Ramos (cell line): ENCODE results near the gene DGCR2.

Experiments
- in situ Hi-C: fragments of 300-500 bp; cut with MboI; formaldehyde crosslinking; loops from one replicate; pipeline ENCODE4 v1.14.3; 2022; ENCODE audit warnings: low sequenced_read_pairs; ENCODE audit not compliant: unreplicated experiment

DGCR2 gene

DNA sequence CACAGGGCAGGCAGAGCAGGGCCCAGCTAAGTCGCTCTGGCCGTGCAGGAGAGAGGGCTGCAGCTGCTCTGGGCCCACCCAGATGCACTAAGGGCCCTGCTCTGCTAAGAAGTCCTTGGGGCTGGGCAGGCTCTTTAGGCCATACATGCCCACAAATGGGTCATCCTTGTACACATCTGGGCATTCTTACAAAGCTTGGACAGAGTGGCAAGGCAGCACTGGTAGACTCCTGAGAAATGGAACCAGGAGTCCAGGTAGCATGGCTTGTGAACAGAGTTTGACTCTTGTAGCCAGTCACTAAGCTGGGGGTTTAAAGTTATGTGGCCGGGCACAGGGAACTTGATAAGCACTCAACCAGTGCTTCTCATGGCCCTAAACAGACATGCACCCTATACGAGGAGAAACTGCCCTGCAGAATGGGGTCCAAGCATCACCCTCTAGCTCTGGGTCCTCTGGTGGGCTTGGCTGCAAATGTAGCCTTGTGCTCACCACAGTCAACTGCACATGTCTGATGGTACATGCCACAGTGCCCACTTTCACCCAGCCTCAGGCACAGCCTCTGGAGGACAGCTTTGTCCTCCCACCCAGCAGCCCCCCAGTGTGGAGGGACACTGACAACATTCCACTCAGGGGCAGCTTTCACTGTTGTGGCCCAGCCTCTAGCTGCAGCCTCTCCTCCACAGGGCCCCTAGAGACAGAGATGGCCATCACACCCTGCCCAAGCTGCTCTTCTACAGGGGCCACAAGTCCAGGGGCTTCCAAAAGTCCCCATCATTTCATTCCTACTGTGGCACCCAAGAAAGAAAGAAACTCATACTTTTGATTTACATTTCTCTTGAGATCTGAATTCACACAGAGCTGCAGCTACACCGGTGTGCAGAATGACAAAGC lies 75.2 kb downstream of the DGCR2 start:
- in situ Hi-C loops: no loop called here

DNA sequence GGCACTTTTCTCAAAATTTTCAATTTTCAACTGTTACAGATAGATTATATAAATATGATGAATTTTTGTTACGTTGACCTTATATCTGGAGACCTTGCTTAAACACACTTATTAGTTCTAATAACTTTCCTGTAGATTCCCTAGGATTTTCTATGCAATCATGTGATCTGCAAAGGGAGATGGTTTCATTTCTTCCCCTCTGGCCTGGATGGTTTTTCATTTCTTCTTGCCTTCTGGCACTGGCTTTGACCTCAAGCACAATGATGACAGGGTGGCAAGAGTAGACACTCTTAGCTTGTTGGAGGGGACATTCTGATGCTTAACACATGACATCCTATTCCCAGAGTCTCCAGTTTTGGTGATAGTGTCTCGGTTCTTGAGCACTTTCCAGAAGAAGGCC lies 75.9 kb downstream of the DGCR2 start:
- in situ Hi-C loops: no loop called here

DNA sequence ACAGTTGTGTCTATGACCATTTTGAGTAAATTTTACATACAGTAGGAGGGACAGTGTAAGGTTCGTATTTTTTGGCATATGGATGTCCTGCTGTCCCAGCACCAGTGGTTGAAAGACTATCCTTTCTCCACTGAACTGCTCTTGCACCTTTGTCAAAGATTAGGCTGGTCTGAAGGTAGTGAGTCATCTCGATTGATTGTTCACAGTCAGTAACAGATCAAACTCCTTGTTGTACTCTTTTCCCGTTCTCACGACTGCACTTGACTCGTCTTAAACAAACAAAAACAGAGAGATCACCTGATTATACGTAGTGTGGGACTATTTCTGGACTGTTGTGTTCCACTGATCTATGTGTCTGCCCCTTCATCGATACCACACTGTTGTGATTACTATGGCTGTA lies 77.1 kb downstream of the DGCR2 start:
- in situ Hi-C loops: no loop called here

DNA sequence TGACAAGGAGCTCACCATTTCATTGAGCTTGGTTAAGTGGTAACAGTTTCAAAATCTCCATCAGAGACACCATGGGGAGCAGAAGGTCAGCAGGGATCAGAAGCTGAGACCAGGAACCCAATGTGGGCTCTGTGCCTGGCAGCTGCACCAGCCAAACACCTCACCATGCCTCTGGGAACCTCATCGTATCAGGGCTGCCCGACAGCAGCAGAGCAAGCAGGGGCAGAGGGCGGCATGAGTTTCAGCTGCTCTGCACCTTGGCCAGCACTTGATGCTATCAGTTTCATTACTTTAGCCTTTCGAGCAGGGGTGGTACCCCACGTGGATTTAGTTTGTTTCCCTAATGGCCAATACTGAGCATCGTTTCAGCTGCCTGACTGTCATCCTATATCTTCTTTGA lies 77.8 kb downstream of the DGCR2 start:
- in situ Hi-C loops: no loop called here

DNA sequence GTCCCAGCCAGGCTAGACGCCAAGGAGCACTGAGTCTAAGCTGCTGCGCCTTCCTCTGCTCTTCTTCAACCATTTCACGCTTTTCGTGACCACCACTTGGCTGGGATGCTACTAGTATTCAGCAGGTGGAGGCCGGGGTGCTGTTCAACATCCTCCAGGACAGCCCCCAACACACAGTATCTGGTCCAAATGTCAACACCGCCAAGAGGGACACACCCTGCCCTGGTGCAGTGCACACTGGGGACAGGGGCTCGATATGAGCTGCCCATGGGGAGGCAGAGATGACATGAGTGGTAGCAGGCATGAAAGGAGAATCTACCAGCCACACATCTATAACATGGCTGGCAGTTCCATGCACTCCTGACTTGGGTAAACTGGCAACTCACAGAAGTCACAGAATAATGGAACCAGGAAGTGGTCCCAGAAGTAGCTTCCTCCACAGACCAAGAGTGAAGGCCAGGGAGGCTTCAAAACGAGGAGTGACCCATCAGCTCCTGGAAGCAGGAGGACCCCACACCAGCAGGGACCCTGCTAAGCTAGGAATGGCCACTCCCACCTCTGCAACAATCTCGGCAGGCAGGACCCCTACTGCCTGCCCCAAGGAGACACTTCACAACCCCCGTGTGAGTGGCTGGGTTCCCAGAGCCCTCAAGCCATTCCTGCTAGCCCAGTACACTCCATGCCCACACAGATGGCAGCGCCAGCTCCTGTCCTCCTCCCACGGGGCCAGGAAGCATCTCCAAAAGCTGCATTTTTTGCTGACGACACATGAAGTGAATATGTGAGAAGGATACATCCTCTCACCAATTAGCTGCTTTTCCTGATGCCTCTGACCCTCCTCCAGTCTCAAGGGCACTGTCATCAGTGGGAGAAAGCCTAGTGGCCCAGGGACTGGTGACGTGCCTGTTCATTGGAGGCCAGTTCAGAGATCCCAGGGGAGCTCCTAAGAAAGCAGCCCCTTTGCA lies 78.8 kb downstream of the DGCR2 start:
- in situ Hi-C loops: no loop called here

DNA sequence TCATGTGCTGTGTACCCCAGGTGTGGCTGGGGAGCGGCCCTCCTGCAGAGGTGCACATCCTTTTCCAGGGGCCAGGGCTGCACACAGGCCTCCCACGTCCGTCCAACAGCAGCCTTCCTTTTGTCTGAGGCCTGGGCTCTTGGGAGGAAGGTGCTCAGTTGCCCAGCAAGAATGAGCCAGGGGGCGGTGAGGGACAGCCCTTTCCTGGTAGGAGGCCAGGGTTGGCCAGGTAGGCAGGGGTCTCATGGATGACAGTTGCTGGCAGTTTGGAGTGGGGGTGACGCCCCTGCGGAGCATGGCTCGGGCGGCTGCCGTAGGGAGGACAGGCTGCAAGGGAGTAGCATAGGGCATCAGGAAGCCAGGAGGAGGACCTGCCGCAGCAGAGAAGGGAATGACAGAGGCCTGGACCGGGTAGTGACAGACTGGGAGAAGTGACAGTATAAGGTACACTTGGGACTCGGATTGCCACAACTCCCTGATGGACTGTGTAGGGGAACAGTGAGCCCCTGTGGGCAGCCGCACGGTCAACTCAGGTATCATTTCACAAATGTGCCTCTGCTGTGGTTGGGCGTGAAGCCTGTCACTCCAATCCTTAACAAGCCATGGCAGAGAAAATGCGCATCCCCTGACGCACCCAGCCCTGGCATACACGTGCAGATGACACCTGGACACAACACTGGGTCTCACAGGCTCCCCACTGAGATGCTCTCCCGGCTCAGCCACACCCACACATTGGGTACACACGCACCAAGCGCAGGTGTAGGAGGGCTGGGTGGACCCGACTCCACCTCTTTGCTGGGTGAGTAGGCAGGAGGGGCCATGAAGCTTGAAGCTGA lies 79.7 kb downstream of the DGCR2 start:
- in situ Hi-C loops: no loop called here

DNA sequence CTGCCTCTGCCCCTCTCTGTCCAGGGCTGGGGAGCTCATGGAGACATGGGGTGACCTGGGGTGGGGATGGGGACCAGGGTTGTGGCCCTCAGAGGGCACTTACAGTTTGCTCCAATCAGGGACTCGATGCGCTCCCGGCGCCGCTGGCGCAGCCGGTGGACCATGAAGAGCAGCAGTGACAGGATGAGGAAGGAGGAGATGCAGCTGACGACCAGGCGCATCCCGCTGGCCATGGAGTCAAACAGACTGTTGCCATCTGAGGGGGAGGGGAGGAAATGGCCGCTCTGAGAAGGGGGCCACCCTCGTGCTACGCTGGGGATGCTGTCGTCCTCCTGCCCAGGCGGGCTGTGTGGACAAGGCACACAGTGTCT lies 80.5 kb downstream of the DGCR2 start:
- in situ Hi-C loops: no loop called here

DNA sequence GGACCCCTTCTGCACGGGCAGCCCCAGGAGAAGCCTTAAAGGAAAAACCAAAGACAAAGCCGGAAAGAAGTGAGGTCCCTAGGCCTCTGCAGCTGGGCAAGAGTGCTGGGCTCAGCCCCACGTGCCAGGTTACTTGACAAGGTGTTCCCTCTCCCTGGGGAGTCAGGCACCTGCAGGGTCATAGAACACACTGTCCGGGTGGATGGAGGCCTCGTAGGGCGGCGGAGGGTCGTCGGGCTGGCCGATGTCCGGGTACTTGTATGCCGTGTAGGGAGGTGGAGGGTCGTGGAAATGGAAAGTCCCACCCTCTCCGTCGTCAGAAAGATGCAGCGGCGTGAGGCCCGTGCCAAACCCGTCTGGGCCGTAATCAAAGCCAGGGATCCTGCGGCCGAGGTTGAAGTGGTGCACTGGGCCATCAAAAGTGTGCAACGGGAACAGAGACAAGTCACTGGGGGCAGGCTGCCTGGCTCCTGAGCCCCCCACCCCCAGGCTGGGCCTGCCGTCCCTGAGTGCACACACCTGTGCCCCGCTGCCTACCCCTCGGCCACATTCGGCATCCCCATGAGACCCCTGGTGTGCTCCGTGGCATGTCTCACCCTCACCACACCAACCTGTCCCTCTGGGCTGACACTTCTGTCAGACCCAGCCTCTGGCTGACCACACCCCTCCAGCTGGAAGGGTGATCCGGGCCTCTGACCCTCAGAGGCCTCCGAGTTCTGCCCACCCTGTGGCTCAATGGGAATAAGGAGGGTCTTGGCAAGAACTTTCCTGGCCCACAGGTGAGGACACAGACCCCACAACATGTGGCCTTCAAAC lies 81.1 kb downstream of the DGCR2 start:
- in situ Hi-C loops: no loop called here

DNA sequence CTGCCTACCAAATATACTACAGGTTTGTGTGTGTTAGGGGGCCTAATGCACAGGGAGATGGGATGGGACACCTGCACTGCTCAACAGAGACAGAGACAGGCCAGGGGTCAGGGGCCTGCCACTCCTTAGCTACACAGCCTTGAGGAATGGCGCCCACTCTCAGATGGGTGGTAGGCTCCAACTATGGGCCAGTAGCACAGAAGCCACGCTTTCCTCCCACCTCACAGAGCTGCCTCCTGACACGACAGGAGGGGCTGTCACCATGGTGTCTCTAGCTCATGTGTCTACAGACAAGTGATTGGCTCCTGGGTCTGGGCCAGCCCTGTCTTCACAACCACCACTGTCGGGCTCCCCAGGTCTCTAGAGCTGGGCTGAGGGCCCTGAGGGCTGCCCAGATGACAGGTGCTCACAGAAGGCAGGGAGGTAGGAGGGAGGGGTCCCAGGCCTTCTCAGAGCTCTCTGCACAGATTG lies 81.8 kb downstream of the DGCR2 start:
- in situ Hi-C loops: no loop called here

DNA sequence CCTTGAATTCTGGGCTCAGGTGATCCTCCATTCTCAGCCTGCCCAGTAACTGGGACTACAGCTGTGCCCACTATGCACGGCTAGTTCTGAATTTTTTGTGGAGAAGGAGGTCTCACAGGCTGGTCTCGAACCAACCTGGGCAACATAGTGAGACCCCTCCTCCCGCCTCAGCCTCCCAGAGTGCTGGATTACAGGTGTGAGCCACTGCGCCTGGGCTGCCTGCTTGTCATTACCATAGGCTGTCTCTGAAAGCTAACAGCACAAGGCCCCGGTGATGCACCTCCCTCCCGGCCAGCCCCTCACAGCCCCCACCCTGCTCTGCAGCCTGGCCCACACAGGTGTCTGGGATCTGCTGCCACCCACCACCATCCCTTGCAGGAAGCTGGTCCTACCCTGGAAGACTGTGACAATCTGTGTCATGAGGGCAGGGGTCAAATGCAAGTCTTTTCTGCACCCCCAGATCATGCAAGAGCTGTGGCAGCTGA lies 82.4 kb downstream of the DGCR2 start:
- in situ Hi-C loops: no loop called here

DNA sequence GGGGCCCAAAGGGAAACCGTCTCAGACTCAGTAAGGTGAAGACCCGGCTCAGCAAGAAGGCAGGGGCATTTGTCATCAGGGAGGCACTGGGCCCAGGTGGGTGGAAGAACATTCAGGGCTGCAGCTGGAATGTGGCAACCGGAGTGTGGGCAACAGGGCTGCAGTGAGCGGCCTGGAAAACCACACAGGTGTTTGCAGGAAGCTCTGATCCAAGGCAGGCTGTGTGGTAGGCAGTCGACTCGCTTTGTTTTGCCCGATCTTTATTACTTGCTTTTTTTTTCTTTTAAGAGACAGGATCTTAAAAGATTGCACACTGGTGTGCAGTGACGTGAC lies 82.8 kb downstream of the DGCR2 start:
- in situ Hi-C loops: no loop called here

DNA sequence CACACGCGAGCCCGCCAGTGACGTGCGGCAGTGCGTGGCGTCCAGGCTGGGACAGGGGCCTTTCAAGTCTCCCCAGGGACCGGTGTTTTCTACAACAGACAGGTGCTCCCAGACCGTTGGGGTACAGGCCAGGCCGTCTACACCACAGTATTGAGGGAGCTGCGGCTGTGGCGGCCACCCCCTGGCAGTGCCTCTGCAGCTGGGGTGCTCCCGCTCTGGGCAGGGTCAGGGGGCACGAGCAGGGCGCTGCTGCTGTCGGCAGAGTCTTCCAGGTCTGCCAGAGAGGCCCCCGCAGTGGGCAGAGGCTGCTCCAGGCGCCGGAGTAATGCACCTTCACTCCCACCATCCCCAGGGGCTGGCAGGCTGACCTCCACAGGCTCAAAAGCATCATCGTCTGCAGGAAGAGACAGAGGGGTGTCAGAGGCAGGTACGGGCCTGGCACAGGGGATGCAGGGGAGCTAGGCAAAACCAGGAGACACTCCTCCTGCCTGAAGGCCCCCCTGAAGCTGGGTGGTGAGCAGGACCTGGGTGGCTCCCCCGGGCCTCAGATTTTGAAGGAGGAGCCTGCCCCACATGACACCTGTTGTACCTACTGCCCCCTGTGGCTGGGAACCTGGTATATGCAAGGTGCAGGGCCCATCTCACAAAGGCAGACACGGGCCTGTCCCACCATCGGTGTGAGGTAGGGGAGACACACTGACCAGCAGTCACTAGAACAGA lies 83.3 kb downstream of the DGCR2 start:
- in situ Hi-C loops: no loop called here

DNA sequence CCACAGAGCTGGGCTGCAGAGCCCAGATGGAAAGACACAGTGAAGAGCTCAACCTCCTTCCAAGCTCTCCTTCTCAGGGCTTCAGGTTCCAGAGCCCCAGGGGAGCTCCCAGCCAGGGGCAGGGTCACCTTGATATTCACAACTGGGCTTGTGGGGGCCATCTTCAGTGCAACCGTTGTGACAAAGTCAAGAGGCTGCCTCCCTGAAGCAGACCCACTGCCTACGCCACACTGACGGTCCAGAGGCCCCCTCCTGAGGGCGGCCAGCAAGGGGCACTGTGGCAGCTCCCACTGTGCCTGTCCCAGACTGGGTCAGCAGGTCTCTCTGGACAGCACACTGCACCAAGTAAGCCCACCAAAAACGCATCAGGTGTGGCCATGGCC lies 84.1 kb downstream of the DGCR2 start:
- in situ Hi-C loops: no loop called here

DNA sequence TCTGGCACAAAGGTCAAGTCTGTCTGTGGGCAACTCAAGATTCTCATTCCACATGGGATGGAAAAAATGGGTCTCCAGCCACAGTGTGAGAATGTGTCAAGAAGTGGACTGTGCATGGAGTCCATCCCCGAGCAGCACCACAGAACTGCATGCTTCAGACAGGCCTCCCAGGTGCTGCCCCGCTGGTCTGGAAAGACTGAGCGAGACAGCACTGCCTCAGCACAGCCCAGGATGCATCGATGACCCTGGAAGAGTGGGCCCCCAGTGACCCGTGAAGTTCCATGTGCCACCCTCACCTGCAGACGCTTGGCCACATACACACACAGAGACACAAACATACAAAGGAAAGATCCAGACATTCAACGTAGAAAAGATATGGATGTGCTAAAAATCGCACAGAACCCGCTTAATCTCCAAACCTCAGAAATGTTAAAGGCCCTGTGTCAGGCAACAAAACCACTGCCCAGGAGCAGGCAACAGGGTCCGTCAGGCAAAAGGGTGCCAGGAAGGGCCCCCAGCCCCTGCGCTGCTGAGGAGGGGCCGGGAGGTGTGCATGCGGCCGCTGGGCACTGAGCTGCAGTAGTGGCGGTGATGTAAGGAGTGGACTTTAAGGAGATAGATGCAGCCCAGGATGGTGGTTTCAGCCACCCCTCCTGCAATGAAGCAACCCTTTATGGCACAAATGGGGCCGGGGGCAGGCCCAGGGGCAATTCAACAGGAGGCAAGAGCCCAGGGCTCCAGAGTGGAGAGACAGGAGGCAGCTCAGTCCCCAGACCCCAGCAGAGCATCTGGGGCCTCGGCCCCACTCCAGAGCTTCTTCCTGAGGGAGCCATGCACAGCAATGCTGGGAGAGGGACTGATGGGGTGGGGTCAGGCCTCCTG lies 84.7 kb downstream of the DGCR2 start:
- in situ Hi-C loops: no loop called here

DNA sequence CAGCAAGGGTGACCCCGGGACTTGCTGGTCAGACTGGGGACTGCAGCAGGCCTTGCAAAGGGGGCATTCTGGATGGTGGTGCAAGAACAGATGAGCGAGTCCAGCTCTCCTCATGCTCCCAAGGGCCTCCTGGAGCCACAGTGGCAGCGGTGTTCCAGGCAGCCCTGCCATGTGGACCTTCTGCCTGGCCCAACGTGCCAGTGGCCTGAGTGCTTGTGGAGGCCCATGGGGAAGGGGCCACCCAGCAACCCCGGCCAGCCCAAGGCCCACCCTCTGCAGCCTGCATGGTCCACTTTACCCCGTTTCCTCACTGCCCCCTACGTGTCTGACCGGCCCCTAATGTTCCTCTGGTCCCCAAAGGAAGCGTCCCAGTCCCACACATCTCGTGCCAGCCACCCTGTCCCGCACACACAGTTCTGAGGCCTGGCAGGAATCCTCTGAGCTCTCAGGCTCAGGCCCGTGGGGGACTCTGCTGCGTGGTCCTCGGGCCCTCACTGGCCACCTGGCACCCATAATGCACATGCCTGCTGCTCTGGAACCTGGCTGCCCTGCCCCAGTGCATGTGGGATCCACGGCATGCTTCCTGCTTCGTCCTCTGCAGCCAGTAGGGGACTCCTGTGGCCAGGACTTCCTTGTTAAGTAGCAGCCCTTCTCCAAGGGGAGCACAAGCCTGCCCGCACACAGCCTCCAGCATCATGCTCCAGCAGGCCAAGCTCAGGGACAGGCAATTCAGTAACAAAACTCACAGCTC lies 85.5 kb downstream of the DGCR2 start:
- in situ Hi-C loops: no loop called here

DNA sequence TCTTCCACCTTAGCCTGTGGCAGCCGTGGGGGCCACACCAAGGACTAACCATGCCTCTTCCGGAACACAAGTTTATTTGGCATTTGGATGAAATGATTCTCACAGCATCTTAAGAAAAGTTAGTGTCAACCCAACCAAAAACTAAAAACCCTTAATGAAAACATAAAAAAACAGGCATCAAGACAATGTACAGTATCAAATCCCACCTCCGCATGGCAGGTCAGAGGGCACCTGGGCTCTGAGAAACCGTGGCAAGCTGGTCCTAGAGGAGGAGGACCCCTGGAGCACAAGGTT lies 86.0 kb downstream of the DGCR2 start:
- in situ Hi-C loops: no loop called here

DNA sequence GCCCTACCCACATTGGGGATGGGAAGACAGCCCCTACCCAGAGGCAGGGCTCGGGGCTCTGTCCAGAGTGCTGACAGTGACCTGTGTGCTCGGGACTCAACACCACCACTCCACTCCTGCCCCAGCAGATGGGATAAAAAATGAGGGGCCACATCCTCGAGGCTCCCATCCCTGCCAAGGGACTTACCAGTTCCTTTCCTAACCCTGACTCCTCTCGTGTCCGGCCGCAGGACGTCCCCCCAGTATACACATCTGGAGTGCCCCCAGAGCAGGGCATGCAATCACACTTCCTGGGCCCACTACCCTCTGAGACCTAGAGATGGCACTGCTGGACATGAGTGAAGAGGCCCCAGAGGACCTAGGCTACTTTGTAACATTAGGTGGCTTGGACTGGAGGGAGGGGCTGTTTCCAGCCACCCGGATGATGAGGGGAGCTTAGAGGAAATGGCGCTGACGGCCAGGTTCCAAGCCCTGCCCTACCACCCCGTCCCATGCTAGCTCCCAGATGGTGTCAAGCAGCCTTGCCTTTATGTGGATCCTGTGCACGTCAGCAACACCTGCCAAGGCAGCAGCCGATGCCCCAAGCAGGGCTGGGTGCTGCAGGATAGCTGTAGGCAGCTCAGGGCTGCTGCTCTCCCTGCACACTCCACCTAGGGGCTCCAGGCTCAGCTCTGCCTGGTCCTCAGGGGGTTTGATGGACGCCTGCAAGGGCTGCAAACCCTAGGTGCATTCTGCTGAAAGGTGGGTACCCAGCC lies 86.6 kb downstream of the DGCR2 start:
- in situ Hi-C loops: no loop called here
